Ectodermal cell (in vitro differentiated cells): ENCODE data around the gene U2AF1L4.
A peak's percentile ranks its signal among the peaks of the same experiment; 100 is the strongest.

Source experiments
- H3K27ac ChIP-seq: 2 replicates; pipeline ENCODE4 v1.7.0; 2013; ENCODE audit warnings: mild to moderate bottlenecking, low read depth, low read length; ENCODE audit not compliant: insufficient read depth, poor library complexity, severe bottlenecking
- H3K27me3 ChIP-seq: 2 replicates; pipeline ENCODE4 v1.7.0; 2013; ENCODE audit warnings: mild to moderate bottlenecking, low read length; ENCODE audit not compliant: insufficient read depth, control insufficient read depth, poor library complexity, severe bottlenecking
- H3K36me3 ChIP-seq: one replicate; pipeline ENCODE4 v1.7.0; 2013; ENCODE audit warnings: low read length; ENCODE audit not compliant: control insufficient read depth, insufficient read depth
- H3K4me1 ChIP-seq: one replicate; pipeline ENCODE4 v1.7.0; 2013; ENCODE audit warnings: low read length; ENCODE audit not compliant: control insufficient read depth, insufficient read depth
- H3K4me3 ChIP-seq: 2 replicates; pipeline ENCODE4 v1.7.0; 2013; ENCODE audit warnings: low read depth, low read length, control low read depth; ENCODE audit not compliant: insufficient read depth
- H3K9me3 ChIP-seq: 2 replicates; pipeline ENCODE4 v1.7.0; 2013; ENCODE audit warnings: mild to moderate bottlenecking, low read length, moderate library complexity; ENCODE audit not compliant: control insufficient read depth
- WGBS, 2 experiments: methylation state at CpG; one replicate each; pipeline ENCODE4 v1.1.7; 2013; ENCODE audit warnings: missing lambda C conversion rate in 2 of 2; 5-methylcytosine and 5-hydroxymethylcytosine counted together

U2AF1L4 gene

GRCh38 chr19:35708391-35708790 lies 36.8 kb downstream of the U2AF1L4 start:
- Histone ChIP-seq H3K4me1 (no peaks in the 10 kb centered on the region), H3K4me3 (no peak overlapping the region), H3K27me3 (peaks cover 21% of the 10 kb centered on the region), H3K36me3 (no peaks in the 10 kb centered on the region), H3K9me3 (no peaks in the 10 kb centered on the region), H3K27ac (no peak overlapping the region)
- 85 to 86% methylated on average over 1 of the region's 1 CpG for WGBS, 2 experiments

GRCh38 chr19:35704218-35704617 lies 41.0 kb downstream of the U2AF1L4 start, which contains the start of gene ZBTB32:
TSS of gene ZBTB32 (plus strand) at chr19:35704558. CDS start at chr19:35714627, 10,069 bp downstream.
- H3K27ac ChIP-seq: no peak within 1 kb of the TSS
- H3K27me3 ChIP-seq: peaks cover 29% of the 10 kb centered on the region
- no peaks in the 10 kb centered on the region for H3K36me3 ChIP-seq
- 31 to 35% methylated on average over 24 of the region's 24 CpGs for WGBS, 2 experiments
- H3K9me3 ChIP-seq: no peaks in the 10 kb centered on the region
- no peak within 1 kb of the TSS for H3K4me3 ChIP-seq
- no peaks in the 10 kb centered on the region for H3K4me1 ChIP-seq

GRCh38 chr19:35703343-35703742 lies 41.9 kb downstream of the U2AF1L4 start:
- Histone ChIP-seq H3K4me1 (no peaks in the 10 kb centered on the region), H3K27me3 (peaks cover 29% of the 10 kb centered on the region), H3K36me3 (no peaks in the 10 kb centered on the region), H3K9me3 (no peaks in the 10 kb centered on the region), H3K4me3 (no peak overlapping the region), H3K27ac (no peak overlapping the region)
- 65 to 66% methylated on average over 7 to 8 of the region's 9 CpGs for WGBS, 2 experiments

DNA sequence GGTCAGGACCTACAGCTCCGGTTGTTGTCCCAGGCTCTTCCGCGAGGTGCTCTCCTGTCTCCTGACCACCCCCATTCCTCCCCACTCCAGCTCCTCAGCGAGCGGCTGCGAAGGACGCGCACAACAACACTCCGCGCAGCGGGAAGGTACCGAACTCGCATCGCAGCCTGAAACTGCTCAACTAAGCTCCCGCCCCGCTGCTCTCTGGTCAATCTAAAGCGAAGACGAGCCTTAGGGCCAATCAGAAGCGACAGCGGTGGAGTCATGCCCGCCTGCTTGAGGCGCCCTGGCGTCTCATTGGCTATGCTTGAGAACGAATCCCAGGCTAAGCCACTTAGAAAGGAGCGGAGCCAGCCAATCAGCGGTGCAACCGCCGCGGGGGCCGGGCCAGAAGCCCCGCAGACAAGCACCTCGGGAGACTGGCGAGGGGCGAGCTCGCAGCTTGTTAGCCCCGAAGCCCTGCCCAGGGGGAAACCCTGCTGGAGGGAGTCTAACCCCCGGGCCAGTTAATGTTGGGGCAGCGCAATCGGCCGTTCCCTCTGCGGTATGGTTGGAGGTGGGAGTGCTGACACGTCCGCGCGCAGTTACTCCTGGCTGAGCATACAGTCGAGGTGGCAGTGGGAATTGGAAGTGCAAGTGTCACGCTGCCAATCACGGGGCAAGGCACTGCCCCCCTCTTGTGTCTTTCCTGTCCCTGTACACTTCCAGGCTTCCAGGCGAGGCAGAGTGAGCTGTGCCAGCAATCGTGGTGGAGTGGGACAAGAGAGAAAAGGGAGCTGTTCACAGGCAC lies 42.8 kb downstream of the U2AF1L4 start:
- 1% methylated on average over 50 of the region's 50 CpGs for WGBS, 2 experiments
- Histone ChIP-seq H3K9me3 (no peaks in the 10 kb centered on the region), H3K27me3 (peaks cover 29% of the 10 kb centered on the region), H3K4me3 (peak overlapping the region; percentile 30), H3K4me1 (no peaks in the 10 kb centered on the region), H3K36me3 (no peaks in the 10 kb centered on the region), H3K27ac (no peak overlapping the region)

DNA sequence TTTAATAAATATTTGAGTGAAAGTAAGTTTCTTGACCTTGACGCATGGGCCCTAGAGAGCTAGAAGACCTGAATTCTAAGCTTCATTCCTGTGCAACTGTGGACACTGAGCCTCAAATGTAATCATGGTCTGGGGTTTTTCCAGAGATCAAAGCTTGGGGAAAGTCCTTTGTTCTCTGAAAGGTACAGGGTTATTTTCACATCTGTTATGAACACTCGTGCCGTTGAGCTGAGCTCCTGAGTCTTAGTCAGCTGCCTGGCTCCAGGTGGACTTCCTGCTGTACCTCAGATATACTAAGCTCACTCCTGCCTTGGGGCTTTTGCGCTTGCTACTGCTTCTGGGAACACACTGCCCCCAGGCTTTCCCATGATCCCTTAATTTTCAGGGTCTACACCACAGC lies 48.4 kb downstream of the U2AF1L4 start:
- H3K36me3 ChIP-seq: no peaks in the 10 kb centered on the region
- H3K27ac ChIP-seq: no peak overlapping the region
- H3K27me3 ChIP-seq: peaks cover 4% of the 10 kb centered on the region
- H3K9me3 ChIP-seq: no peaks in the 10 kb centered on the region
- WGBS, 2 experiments: 86 to 88% methylated on average over 4 of the region's 4 CpGs
- H3K4me3 ChIP-seq: no peak overlapping the region
- H3K4me1 ChIP-seq: no peaks in the 10 kb centered on the region

DNA sequence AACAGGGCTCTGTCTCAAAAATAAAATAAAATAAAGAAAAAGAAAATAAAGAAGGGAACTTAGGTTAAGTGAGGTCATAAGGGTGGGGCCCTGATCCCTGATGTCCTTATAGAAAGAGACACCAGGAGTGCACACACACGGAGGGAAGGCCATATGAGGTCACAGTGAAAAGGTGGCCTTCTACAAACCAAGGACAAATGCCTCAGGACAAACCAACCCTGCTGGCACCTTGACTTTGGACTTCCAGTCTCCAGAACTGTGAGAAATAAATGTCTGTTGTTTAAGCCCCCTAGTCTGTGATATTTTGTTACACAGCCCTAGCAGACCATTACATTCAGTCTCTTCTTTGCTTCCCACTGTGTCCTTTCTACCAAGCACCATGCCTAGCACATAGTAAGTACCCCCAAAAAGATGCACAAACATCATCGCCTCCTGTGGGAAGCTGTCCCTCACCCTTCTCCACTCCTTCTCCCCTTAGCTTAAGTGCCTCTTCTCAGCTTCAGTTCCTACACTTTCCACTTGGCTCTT lies 49.3 kb downstream of the U2AF1L4 start:
- H3K4me3 ChIP-seq: no peak overlapping the region
- H3K36me3 ChIP-seq: no peaks in the 10 kb centered on the region
- H3K9me3 ChIP-seq: no peaks in the 10 kb centered on the region
- no peaks in the 10 kb centered on the region for H3K4me1 ChIP-seq
- WGBS, 2 experiments: 89 to 93% methylated on average over 2 of the region's 2 CpGs
- no peak overlapping the region for H3K27ac ChIP-seq
- no peaks in the 10 kb centered on the region for H3K27me3 ChIP-seq

DNA sequence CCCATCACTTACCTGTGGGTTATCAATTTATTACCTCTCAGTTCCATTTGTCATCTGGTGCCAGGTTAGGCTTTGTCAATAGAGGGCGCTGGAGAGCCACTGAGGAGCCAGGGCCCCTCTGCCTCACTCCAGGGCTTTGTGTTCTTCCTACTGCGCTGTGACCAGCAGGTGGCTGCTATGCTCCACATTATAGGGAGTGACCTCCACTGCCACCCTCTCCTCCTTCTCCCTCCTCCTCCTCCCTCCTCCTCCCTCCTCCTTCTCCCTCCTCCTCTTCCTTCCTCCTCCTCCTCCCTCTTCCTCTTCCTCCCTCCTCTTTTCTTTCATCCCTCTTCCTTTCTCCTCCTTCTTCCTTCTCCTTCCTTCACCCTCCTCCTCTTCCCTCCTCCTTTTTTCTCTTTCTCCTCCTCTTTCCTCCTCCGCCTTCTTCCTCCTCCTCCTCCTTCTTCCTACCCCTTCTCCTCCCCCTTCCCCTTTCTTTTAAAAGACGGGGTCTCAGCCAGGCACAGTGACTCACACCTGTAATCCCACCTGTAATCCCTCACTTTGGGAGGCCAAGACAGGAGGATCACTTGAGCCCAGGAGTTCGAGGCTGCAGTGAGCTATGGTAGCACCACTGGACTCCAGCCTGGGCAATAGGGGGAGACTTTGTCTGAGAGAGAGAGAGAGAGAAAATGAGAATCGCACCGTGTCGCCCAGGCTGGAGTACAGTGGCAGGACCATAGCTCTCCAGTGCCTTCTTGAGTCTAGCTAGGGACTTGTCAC lies 51.2 kb downstream of the U2AF1L4 start:
- 45 to 52% methylated on average over 8 of the region's 8 CpGs for WGBS, 2 experiments
- Histone ChIP-seq H3K4me3 (no peak overlapping the region), H3K27ac (no peak overlapping the region), H3K9me3 (no peaks in the 10 kb centered on the region), H3K4me1 (no peaks in the 10 kb centered on the region), H3K36me3 (no peaks in the 10 kb centered on the region), H3K27me3 (no peaks in the 10 kb centered on the region)

GRCh38 chr19:35693422-35693821 lies 51.8 kb downstream of the U2AF1L4 start:
- no peaks in the 10 kb centered on the region for H3K9me3 ChIP-seq
- H3K27ac ChIP-seq: no peak overlapping the region
- WGBS, 2 experiments: 25 to 36% methylated on average over 7 to 8 of the region's 8 CpGs
- no peaks in the 10 kb centered on the region for H3K4me1 ChIP-seq
- no peaks in the 10 kb centered on the region for H3K27me3 ChIP-seq
- H3K4me3 ChIP-seq: no peak overlapping the region
- H3K36me3 ChIP-seq: no peaks in the 10 kb centered on the region
